Myocyte (in vitro differentiated cells): ENCODE results near the gene MED17. TPM values are rescaled to one million over a fixed set of nuclear protein-coding genes. Genes with fewer than 3 reads are reported as not detected.

Source experiments
- DNase-seq: peaks from one replicate; pipeline ENCODE4 v3.0.0-alpha.2; 2012; ENCODE audit warnings: low read depth
- total RNA-seq: library from RNA; depleted of rRNA; stranded (reverse); fragments of >200 nt; gene quantifications from 2 replicates; pipeline ENCODE4 v1.2.3, GENCODE V29; 2014

The MED17 gene
- total RNA-seq, 1 donor from 2014 or later: 27.9 TPM

- DNase-seq: no peak
These were observed 31.0 kb downstream of the MED17 start for GRCh38 chr11:93814966-93815633.

GRCh38 chr11:93817426-93818348 lies 33.6 kb downstream of the MED17 start:
- DNase-seq: peak; percentile 4

- DNase-seq: no peak
These were observed 36.0 kb downstream of the MED17 start for GRCh38 chr11:93819966-93820695.

GRCh38 chr11:93820847-93821246 lies 36.8 kb downstream of the MED17 start:
- DNase-seq: no peak

GRCh38 chr11:93821617-93822016 lies 37.5 kb downstream of the MED17 start:
- DNase-seq: no peak

GRCh38 chr11:93822359-93822758 lies 38.3 kb downstream of the MED17 start:
- DNase-seq: peak; percentile 14

- DNase-seq: no peak
These were observed 39.1 kb downstream of the MED17 start for GRCh38 chr11:93823210-93823609.

- DNase-seq: no peak
These were observed 43.3 kb downstream of the MED17 start for GRCh38 chr11:93827363-93827762.

GRCh38 chr11:93829598-93829997 lies 45.5 kb downstream of the MED17 start:
- no peak for DNase-seq

- no peak for DNase-seq
These were observed 47.5 kb downstream of the MED17 start for GRCh38 chr11:93831343-93832127.

- DNase-seq: no peak
These were observed 48.7 kb downstream of the MED17 start for GRCh38 chr11:93832780-93833179.

GRCh38 chr11:93838967-93839366 lies 54.9 kb downstream of the MED17 start:
- DNase-seq: no peak

- DNase-seq: no peak
These were observed 56.1 kb downstream of the MED17 start for GRCh38 chr11:93840180-93840579.

- DNase-seq: no peak
These were observed 56.9 kb downstream of the MED17 start for GRCh38 chr11:93840981-93841380.

GRCh38 chr11:93841446-93841845 lies 57.4 kb downstream of the MED17 start:
- no peak for DNase-seq

- DNase-seq: no peak
These were observed 58.0 kb downstream of the MED17 start for GRCh38 chr11:93842034-93842433.

- DNase-seq: peak; percentile 26
These were observed 58.4 kb downstream of the MED17 start for GRCh38 chr11:93842461-93842860.

- DNase-seq: no peak
These were observed 59.8 kb downstream of the MED17 start for GRCh38 chr11:93843906-93844305.

- DNase-seq: no peak
These were observed 60.5 kb downstream of the MED17 start for GRCh38 chr11:93844568-93844967.

GRCh38 chr11:93845181-93846092 lies 61.4 kb downstream of the MED17 start:
- DNase-seq: no peak
